Kidney (tissue), 14 donors: ENCODE measurements around the gene DEPDC5. TPM values are rescaled to one million over a fixed set of nuclear protein-coding genes. Genes with fewer than 3 reads are reported as not detected.

Experiments
- DNase-seq, 5 donors: peaks; one replicate each; pipeline ENCODE4 v3.0.0-alpha.2; 2013 to 2020
- FAIRE-seq: peaks from 2 replicates; lab custom pipeline; 2012; peaks lifted over from hg19 to GRCh38; lab: Jason Lieb, UNC
- H3K27ac ChIP-seq, 2 donors: one replicate each; pipeline ENCODE4 v1.7.0; 2013; ENCODE audit warnings: low read depth in 2 of 2, low read length in 2 of 2, inconsistent platforms in 1 of 2
- H3K27me3 ChIP-seq: one replicate; pipeline ENCODE4 v1.7.1; 2013; ENCODE audit warnings: low read length, inconsistent platforms; ENCODE audit not compliant: control insufficient read depth, insufficient read depth
- H3K36me3 ChIP-seq, 3 donors: one replicate each; pipeline versions ENCODE4 v1.7.0 to v1.7.1; 2013; ENCODE audit warnings: low read length in 3 of 3, control low read depth in 1 of 3, inconsistent platforms in 1 of 3; ENCODE audit not compliant: insufficient read depth in 3 of 3, control insufficient read depth in 2 of 3
- H3K4me1 ChIP-seq, 3 donors: one replicate each; pipeline versions ENCODE4 v1.7.0 to v1.7.1; 2013; ENCODE audit warnings: low read length in 3 of 3, inconsistent platforms in 1 of 3, low read depth in 1 of 3; ENCODE audit not compliant: control insufficient read depth in 2 of 3, insufficient read depth in 2 of 3
- H3K4me3 ChIP-seq, 3 donors: one replicate each; pipeline versions ENCODE4 v1.7.0 to v1.8.1; 2013; ENCODE audit warnings: low read length in 3 of 3, control low read depth in 1 of 3, inconsistent platforms in 1 of 3
- H3K9ac ChIP-seq, 3 donors: one replicate each; pipeline versions ENCODE4 v1.7.0 to v1.7.1; 2013; ENCODE audit warnings: low read length in 3 of 3, control low read depth in 1 of 3, inconsistent platforms in 1 of 3
- H3K9me3 ChIP-seq, 3 donors: one replicate each; pipeline versions ENCODE4 v1.7.0 to v1.7.1; 2013; ENCODE audit warnings: low read length in 3 of 3, control low read depth in 1 of 3, inconsistent platforms in 1 of 3; ENCODE audit not compliant: control insufficient read depth in 2 of 3, insufficient read depth in 1 of 3
- CTCF ChIP-seq: IDR thresholded peaks from 3 replicates; pipeline ENCODE4 v1.5.1; 2012; ENCODE audit warnings: mild to moderate bottlenecking, moderate library complexity, borderline replicate concordance; ENCODE audit not compliant: insufficient read depth; ENCODE audit errors: extremely low read depth
- intact Hi-C: fragments of 100-400 bp; cut with DNase I; formaldehyde crosslinking; loops from one replicate; pipeline ENCODE4 v1.11.1; 2022
- polyA plus RNA-seq: library from polyadenylated mRNA; stranded (reverse); fragments of 350-450 nt; fragmentation: Illumina TruSeq; extraction: RNeasy Lipid Tissue Mini Kit (QIAGEN cat#74804); gene quantifications from one replicate; pipeline ENCODE4 v1.2.3, GENCODE V29; 2014; ENCODE audit warnings: low read depth, low replicate concordance; ENCODE audit not compliant: insufficient read depth
- total RNA-seq: library from RNA; stranded (reverse); fragmentation: NEBNext Ultra II Directional; extraction: Animal tissue kit (Norgen Biotek cat#: 25700); gene quantifications from one replicate; pipeline ENCODE4 v1.2.1, GENCODE V29; 2021
- donor health status: control.
- donor health status: control.
- donor health status: control.
- donor health status: control.
- donor health status: control.
- donor health status: DM: yes; HTN: yes; CAD: no.
- donor health status: Normal renal cell carcinoma (clear cell type).

The DEPDC5 gene
- total and polyA plus RNA-seq, 2 donors from 2014 or later: 12.1 to 27.3 TPM

- TF ChIP-seq CTCF: no peak
- no peak for FAIRE-seq
- intact Hi-C loops: no loop called here
- H3K4me1 ChIP-seq: peaks cover 0 to 3% (median 0%) of the 10 kb centered on the region in 3 donors
- no peak for DNase-seq
- peaks cover 0 to 25% (median 15%) of the 10 kb centered on the region in 3 donors for H3K36me3 ChIP-seq
- H3K27ac ChIP-seq: no peak overlapping the region
- no peaks in the 10 kb centered on the region for H3K9me3 ChIP-seq
- H3K4me3 ChIP-seq: no peak overlapping the region
- H3K27me3 ChIP-seq: no peaks in the 10 kb centered on the region
- H3K9ac ChIP-seq: no peak overlapping the region
Observed at GRCh38 chr22:31874821-31875220, 121.0 kb downstream of the DEPDC5 start.

- FAIRE-seq: no peak
- Histone ChIP-seq H3K9ac (no peak overlapping the region), H3K27me3 (no peaks in the 10 kb centered on the region), H3K4me3 (no peak overlapping the region), H3K9me3 (no peaks in the 10 kb centered on the region), H3K4me1 (no peaks in the 10 kb centered on the region), H3K27ac (no peak overlapping the region), H3K36me3 (peaks cover 0 to 20% (median 15%) of the 10 kb centered on the region in 3 donors)
- DNase-seq: no peak
- TF ChIP-seq CTCF: no peak
- intact Hi-C loops: no loop called here
Observed at GRCh38 chr22:31876156-31876920, 122.5 kb downstream of the DEPDC5 start.

- TF ChIP-seq CTCF: no peak
- no peaks in the 10 kb centered on the region for H3K9me3 ChIP-seq
- H3K27ac ChIP-seq: no peak overlapping the region
- intact Hi-C loops: no loop called here
- H3K4me3 ChIP-seq: no peak overlapping the region
- FAIRE-seq: no peak
- H3K4me1 ChIP-seq: no peaks in the 10 kb centered on the region
- H3K9ac ChIP-seq: no peak overlapping the region
- DNase-seq: no peak
- peaks cover 0 to 21% (median 13%) of the 10 kb centered on the region in 3 donors for H3K36me3 ChIP-seq
- no peaks in the 10 kb centered on the region for H3K27me3 ChIP-seq
Observed at GRCh38 chr22:31879585-31879984, 125.8 kb downstream of the DEPDC5 start.
